GM18498 (cell line): Measurements from ENCODE around the gene ZNF140.

Experiments used
- ATAC-seq: cut with Tn5 transposase; IDR thresholded peaks from one replicate; pipeline ENCODE4 v1.9.1; 2021; ENCODE audit warnings: mild to moderate bottlenecking, moderate library complexity; ENCODE audit not compliant: unreplicated experiment

ZNF140 gene

DNA sequence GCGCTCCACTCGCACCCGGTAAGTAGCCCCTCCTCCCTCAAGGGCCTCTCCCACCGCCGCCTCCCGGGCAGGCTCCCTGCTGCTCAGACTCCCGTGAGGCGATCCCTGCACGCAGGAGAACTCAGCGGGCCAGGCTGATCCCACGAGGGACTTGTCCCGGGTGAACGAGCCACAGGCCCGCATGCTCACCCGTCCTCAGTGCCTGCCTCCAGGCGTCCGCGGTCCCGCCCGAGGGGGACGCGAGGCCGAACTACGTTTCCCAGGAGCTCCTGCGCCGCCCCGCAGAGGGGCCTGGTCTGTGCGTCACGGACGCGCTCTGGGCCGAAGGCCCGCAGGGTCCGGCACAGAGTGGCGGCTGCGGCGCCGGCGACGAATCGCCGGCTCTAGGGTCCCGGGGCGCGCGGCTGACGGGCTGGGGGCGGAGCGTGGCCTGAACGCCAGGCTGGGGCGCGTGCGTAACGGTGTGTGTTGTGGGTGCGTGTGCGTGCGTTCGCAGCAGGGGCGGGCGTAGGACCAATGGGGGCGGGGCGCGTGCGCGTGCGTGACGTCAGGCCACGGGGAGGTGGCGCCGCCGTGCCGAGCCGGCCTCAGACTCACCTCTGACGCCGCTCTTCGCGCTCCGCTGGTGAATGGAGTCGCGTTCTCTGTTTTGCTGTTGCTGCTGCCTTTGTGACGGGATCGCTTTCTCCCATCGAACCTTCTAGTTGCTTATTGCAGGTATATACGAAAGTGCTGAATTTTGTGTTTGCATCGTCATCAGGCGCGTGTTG lies 49.5 kb downstream of the ZNF140 start, which contains the start of the genes ZNF10 and ZNF891:
Gene ZNF10, plus strand, starts transcription at position 590 of the 770 bp plus-strand sequence. CDS start 13,866 bp downstream, outside the sequence.
Gene ZNF891, minus strand, starts transcription at position 237 of the 770 bp plus-strand sequence. CDS start 8,356 bp downstream, outside the sequence.
- ATAC-seq = peak; percentile 95

DNA sequence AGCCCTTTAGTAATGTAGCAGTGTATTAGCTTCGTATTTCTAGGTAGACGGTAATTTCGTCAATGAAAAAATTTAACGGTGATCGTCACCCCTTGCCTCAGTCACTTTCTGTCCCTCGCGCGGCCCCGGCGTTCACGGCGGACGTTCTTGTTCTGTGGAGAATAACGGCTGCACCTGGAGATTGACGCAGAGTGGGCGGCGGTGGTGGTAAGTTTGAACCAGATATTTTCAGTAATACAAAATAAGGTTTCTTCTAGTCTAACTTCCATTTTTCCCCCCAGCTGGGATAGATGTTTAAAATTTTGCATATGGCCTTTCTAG lies 50.0 kb downstream of the ZNF140 start:
- peak; percentile 2 for ATAC-seq

DNA sequence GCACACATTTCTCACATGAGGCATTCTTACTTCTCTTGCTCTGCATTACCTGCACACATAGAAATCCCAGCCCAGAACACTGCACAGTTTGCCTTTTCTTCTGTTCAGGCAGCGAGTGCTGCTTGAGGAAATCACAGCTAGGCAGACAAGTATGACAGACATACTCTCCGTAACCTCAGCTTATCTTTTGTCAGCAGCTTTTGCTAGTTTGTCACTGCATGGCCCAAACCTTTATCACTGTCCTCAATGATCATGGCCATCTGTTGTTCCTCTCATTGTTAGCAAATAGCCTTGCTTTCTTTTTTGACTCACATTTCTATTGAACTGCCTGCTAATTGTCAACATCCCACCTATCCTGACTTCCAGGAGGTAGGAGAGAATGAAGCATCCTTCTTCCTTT lies 55.0 kb downstream of the ZNF140 start:
- no peak for ATAC-seq

DNA sequence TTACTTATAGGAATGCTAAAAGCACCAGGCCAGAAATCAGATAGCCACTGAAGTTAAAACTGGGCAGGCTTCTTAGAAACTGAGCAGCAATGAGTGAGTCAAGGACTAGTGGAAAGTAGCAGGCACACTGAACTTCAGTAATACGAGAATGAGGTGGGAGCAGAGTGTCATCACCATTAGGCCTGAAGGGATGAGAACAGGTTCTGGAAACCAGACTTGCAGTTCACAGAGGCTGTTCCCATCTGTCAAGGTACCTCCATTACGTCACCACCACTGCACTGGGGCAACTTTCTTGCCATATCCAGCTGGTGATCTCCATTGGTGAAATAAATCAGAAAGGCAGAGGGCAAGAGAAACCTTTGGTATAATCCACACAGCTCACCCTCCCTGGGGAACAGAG lies 65.3 kb downstream of the ZNF140 start:
- no peak for ATAC-seq

DNA sequence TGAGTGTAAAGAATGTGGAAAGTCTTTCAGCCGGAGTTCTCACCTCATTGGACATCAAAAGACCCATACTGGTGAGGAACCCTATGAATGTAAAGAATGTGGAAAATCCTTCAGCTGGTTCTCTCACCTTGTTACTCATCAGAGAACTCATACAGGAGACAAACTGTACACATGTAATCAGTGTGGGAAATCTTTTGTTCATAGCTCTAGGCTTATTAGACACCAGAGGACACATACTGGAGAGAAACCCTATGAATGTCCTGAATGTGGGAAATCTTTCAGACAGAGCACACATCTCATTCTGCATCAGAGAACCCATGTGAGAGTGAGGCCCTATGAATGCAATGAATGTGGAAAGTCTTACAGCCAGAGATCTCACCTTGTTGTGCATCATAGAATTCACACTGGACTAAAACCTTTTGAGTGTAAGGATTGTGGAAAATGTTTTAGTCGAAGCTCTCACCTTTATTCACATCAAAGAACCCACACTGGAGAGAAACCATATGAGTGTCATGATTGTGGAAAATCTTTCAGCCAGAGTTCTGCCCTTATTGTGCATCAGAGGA lies 75.5 kb downstream of the ZNF140 start:
- ATAC-seq = no peak
